Embryonic facial prominence (tissue), 1 donor: ENCODE results near the gene ECE1.
"Not testable (repeated sequence)": the region's sequence is repeated elsewhere in the genome, so short reads cannot be mapped to it uniquely, and the experiment has no call there.

Experiments
- DNase-seq: peaks from one replicate; pipeline ENCODE4 v3.0.0-alpha.2; 2016; ENCODE audit errors: extremely low spot score

The ECE1 gene

DNA sequence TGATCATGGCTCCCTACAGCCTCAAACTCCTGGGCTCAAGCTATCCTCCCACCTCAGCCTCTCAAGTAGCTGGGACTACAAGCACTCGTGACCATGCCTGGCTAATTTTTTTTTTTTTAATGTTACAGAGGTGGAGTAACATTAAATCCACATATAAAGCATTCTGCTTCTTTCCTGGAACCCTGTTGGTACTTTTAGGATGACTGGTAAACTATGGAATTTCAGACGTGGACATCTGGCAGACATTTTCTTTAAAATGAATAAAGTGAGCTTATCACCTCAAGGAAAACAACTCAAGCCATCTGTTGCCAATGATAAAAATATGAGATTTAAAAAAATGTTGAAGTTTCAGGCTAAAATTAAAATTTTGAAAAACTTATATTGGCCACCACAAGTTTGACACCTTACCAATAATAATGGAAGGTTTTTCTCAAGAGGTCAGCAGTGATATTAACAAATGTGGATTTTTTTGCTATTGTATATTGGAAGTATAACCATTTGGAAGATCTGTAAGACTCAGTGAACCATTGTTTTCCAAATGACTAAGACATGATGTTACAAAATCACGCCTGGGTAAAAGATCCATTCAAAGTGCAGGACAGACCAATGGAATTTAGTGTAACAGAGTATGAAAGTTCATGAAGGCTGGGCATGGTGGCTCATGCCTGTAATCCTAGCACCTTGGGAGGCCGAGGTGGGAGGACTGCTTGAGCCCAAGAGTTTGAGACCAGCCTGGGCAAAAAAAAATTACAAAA, 60.8 kb downstream of the ECE1 start:
- DNase-seq = no peak

- not testable (repeated sequence) for DNase-seq
These were observed 62.0 kb downstream of the ECE1 start for GRCh38 chr1:21228224-21228623.

- DNase-seq = no peak
These were observed 65.2 kb downstream of the ECE1 start for GRCh38 chr1:21225065-21225464.

- no peak for DNase-seq
These were observed 69.4 kb downstream of the ECE1 start for GRCh38 chr1:21220815-21221214.

DNA sequence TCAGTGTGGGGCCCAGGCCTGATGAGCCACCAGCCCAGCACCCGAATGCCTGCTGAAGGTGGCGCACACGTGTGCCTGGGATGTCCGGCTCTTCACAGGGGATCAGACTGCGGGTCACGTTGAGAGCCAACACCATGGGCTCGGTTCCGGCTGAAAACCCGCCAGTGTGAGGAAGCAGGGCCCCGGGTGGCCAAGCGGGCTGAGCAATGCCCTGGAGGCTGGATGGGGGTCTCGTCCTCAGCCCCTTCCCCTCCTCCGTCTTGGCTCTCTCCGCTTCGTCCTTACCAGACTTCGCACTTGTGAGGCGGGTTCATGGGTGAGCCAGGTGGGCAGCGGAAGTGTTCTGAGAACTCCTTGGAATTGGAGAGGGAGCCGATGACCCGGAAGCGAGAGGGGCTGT, 70.6 kb downstream of the ECE1 start:
- DNase-seq = no peak

DNA sequence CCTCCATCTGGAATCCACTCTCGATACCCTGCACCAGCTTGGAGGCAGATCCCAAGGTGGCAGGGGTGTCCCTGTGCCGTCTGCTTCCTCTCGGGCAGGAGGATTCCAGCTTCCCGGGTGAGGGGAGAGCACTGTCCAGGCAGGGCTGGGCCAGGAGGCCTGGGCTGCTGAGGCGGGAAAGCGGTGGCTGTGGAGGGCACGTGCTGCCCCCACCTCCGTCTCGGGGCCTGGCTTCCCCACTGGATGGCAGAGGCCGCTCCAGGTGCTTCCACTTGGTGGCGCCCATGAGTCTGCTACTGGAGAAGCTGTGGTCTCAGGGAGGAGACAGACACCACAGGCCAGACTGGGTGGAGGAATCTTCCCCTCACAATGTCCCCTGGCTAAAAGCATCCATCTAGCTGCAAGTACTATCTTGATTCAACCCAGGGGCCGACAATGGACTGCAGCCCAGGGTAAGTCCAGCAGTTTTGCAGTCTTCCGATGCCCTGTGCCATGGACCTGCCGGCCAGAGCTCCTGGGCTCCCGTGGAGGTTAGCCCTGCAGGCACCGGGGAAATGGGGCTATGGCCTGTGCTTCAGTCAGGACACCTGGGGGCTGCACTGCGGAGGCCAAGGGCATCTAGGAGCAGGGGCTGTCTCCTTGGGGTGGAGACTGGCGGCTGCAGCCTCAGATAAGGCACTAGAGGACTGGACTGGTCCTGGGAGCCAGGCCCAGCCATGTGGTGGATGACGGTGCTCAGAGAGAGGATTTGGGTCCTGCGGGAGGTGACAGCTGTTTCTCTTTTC, 72.3 kb downstream of the ECE1 start:
- DNase-seq = no peak

- DNase-seq = no peak
These were observed 73.1 kb downstream of the ECE1 start for GRCh38 chr1:21216835-21217811.

DNA sequence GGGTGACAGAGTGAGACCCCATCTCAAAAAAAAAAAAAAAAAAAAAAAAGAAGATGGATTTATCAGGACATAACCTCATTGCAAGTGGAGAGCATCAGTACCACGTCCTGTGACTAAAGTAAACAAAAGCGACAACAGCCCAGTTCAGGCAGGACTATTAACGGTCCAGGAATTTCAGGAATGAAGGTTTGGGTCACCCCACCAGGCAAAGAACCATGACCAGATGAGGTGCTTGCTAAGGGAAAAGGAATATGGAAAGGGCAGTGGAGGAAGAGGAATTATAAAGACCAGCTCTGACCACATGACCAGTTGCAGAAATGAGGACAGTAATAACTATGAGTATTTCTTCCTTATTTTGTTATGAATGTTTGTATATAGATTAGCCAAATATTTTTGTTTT, 78.1 kb downstream of the ECE1 start:
- DNase-seq = no peak

- DNase-seq = not testable (repeated sequence)
These were observed 82.0 kb downstream of the ECE1 start for GRCh38 chr1:21208137-21208700.

- DNase-seq = no peak
These were observed 84.1 kb downstream of the ECE1 start for GRCh38 chr1:21206117-21206516.

GRCh38 chr1:21205416-21205815, 84.8 kb downstream of the ECE1 start:
- DNase-seq = no peak

DNA sequence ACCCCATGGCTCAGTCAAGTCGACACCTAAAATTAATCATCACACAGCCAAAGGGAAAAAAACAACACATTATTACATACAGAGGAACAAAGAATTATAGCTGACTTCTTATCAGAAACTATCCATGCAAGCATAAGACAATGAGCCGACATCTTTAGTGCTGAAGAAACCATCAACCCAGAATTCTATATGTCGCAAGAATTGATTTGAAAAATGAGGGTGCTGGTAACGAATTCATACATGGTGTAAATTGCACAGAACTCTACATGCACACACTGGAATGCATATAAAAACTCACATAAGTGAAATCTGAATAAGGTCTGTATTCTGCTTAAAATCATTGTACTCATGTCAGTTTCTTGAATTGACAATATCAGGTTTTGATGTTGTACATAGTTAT, 88.6 kb downstream of the ECE1 start:
- DNase-seq = no peak

GRCh38 chr1:21201238-21201637, 89.0 kb downstream of the ECE1 start:
- DNase-seq = not testable (repeated sequence)

GRCh38 chr1:21200767-21201166, 89.5 kb downstream of the ECE1 start:
- DNase-seq = no peak

- no peak for DNase-seq
These were observed 91.3 kb downstream of the ECE1 start for GRCh38 chr1:21198929-21199328.

DNA sequence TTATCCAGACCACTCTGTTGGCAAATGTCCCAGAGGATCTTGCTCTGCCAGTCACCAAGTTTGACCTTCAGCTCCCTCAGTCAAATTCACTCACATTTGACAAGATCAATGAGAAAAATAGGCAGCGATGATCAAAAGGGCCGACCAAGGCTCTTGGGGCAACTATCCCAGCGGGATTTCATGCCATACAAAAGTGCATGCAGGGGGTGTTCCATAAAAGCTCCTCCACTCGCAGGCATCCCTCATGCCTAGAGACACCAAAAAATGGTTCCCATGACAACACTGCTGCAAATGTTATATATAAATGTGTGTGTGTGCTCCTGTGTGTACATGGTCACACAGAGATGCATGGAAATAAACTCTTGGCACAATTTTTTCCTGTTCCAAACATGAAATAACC, 97.4 kb downstream of the ECE1 start:
- no peak for DNase-seq

GRCh38 chr1:21192284-21192683, 98.0 kb downstream of the ECE1 start:
- DNase-seq = no peak

- not testable (repeated sequence) for DNase-seq
These were observed 99.5 kb downstream of the ECE1 start for GRCh38 chr1:21190771-21191170.

DNA sequence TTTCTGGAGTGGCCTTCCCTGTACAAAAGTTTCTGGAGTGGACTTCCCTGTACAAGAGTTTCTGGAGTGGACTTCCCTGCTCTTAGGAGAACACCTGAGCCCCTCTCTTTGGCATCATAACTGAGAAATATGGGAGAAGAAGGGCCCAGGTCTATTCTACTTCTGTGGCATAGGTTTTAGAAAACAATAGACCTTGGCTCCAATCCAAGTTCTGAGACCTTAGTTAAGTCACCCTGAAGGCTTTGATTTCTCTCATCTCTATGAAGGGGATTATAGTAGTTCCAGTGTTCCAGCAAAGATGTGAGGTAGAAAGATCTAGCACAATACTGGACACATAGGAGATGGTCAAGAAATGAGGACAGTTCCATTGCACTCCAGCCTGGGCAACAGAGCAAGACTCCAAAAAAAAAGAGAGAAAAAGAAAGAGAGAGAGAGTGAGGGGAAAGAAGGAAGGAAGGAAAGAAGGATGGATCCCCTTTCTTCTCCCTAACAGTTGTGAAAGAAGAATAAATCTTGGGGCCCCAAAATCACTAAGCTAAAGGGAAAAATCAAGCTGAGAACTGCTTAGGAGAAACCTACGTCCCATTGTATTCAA, 100.3 kb downstream of the ECE1 start:
- DNase-seq = no peak

GRCh38 chr1:21189421-21189820, 100.8 kb downstream of the ECE1 start:
- DNase-seq = no peak

GRCh38 chr1:21188235-21188634, 102.0 kb downstream of the ECE1 start:
- DNase-seq = no peak
